Measurements from ENCODE around the gene CCDC9B.

The CCDC9B gene

DNA sequence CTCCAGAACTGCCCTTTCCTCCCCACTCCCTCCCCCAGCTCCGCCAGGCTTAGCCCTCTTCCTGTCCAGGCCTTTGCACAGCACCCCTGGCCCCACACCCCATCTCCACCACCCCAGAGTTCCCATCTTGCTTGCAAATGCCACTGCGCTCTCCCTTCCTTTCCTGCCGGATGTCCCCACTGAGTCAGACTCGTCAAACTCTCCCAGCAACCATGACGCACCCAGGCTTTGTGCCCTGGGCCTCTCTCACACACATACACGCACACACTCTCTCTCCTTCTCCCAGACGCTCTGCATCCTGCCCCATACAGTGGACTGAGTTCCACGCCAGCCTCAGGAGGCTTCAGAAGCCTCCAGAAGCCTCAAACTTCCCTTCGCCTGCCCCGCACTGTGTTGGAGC is 2.8 kb upstream of the CCDC9B start:
- no peak overlapping the region; the same call in 1 of the 2 replicates for H3K27ac ChIP-seq
- no peak for TF ChIP-seq ZFX (IDR thresholded peaks at IDR 0.05; ENCODE audit: borderline replicate concordance)
- TF ChIP-seq, protein P1, sequence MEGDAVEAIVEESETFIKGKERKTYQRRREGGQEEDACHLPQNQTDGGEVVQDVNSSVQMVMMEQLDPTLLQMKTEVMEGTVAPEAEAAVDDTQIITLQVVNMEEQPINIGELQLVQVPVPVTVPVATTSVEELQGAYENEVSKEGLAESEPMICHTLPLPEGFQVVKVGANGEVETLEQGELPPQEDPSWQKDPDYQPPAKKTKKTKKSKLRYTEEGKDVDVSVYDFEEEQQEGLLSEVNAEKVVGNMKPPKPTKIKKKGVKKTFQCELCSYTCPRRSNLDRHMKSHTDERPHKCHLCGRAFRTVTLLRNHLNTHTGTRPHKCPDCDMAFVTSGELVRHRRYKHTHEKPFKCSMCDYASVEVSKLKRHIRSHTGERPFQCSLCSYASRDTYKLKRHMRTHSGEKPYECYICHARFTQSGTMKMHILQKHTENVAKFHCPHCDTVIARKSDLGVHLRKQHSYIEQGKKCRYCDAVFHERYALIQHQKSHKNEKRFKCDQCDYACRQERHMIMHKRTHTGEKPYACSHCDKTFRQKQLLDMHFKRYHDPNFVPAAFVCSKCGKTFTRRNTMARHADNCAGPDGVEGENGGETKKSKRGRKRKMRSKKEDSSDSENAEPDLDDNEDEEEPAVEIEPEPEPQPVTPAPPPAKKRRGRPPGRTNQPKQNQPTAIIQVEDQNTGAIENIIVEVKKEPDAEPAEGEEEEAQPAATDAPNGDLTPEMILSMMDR (IDR thresholded peaks at IDR 0.05) = no peak

DNA sequence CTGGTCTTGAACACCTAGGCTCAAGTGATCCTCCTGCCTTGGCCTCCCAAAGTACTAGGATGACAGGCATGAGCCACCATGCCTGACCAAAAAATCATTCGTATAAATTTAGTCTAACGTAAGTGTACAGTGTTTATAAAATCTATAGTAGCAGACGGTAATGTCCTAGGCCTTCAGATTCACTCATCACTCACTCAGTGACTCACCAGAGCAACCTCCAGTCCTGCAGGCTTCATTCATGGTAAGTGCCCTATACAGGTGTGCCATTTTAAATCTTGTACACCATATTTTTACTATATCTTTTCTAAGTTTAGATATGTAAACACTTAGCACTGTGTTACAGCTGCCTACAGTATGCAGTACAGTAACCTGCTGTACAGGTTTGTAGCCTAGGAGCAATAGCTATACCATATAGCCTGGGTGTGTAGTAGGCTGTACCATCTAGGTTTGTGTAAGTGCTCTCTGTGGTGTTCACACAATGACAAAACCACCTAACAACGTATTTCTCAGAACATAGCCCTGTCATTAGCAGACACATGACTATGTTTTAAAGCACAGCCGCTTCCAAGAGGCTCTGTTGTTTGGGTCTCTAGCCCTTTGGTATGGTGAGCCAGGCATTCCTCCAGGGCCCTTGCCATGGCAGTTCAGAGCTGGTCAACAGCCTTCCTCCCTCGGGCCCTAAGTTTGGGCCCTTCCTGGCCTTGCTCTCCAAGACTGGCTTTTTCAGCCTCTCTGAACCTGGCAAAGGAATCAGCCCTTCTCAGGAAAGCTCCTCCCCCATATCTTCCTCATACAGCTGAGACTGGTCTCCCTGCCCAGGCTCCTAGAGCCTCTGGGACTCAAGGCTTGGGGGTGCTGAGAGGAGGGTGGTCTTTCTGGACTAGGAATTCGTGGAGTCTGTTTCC is 1.9 kb upstream of the CCDC9B start:
- no peak for TF ChIP-seq ZFX (IDR thresholded peaks at IDR 0.05; ENCODE audit: borderline replicate concordance)
- TF ChIP-seq, protein P1 (IDR thresholded peaks at IDR 0.05) = no peak
- H3K27ac ChIP-seq = peak overlapping the region; percentile 49

DNA sequence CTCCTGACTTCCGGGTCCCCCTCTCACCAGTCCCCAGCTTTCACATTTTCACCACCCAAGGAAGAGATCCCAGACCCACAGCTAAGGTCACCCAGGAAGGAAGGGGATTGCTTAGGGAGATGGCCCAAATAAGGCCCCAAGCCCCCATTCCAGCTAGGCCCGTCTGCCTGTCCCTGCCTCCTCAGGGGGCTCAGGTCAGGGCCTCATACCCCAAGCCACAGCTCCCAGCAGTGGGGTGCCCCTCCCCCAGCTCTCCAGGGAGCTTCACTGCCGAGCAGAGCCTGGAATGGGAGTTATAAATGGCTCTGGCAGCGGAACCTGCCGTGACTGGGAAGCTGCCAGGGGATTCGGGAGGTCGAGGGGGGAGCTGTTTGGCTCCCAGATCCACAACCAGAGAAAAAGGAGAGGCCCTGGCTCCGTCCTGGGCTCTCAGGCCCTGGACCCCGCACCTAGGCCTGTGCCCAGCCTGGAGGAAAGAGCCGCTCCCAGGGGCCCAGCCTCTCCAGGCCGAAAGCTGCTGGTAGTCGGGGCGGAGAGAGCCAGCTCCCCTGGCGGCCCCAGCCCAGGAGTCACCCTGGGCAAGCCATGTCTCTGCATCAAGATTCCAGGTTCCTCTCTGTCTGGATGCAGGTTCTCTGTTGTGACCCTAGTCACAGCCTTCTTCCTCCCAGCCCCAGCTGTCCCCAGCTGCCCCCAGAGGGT is 550 bp downstream of the CCDC9B start:
- TF ChIP-seq, protein P1 (IDR thresholded peaks at IDR 0.05) = no peak
- no peak for TF ChIP-seq ZFX (IDR thresholded peaks at IDR 0.05; ENCODE audit: borderline replicate concordance)
- peak overlapping the region; percentile 31; the same call in 1 of the 2 replicates for H3K27ac ChIP-seq

DNA sequence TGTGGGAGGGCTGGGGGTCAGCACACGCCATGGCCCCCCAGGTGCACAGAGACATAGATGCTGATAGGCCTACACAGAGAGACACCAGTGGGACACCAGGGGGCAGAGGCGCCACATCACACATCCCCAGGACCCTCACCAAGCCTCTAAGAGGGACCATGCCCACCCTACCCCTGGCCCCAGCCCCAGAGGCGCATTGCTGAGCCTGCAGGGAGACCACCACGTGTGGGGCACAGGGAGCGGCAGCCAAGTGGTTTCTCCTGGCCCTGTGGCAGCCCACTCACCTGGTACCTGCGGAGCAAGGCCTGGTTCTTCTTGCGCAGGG is 1.2 kb downstream of the CCDC9B start:
- TF ChIP-seq ZFX (IDR thresholded peaks at IDR 0.05; ENCODE audit: borderline replicate concordance) = no peak
- TF ChIP-seq, protein P1 (IDR thresholded peaks at IDR 0.05) = peak; percentile 23; the same call in 1 of the 2 replicates
- no peak overlapping the region for H3K27ac ChIP-seq

GRCh38 chr15:40338921-40339620 is 1.7 kb downstream of the CCDC9B start:
- H3K27ac ChIP-seq = no peak overlapping the region
- TF ChIP-seq, protein P1 (IDR thresholded peaks at IDR 0.05) = no peak
- TF ChIP-seq ZFX (IDR thresholded peaks at IDR 0.05; ENCODE audit: borderline replicate concordance) = no peak

DNA sequence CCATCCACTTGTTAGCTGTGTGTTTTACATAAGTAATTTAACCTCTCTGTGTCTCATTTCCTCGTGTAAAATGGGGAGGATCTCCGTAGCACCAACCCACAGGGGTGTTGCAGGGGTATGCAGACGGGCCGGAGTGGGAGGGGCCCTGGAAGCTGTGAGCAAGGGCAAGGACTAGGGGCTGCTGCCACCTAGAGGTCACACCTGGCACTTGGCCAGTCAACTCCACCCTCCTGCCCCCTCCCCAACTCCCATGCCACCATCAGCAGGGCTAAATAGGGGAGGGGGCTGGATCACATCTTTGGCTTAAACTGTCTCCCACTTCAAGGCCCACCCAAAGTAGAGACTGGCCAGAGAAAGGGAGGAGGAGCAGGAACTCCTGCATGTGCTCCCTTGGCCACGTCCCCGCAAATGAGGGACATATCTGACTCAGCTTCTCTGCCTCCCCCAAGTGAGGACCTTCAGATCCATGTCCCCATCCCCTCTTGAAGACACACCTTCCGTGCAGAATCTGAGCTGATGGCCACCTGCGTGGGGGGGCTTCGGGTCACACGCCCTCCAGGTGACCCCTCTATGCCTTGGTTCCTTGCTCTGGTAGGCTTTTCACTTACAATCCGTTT is 2.6 kb downstream of the CCDC9B start:
- TF ChIP-seq ZFX (IDR thresholded peaks at IDR 0.05; ENCODE audit: borderline replicate concordance) = no peak
- TF ChIP-seq, protein P1 (IDR thresholded peaks at IDR 0.05) = peak; percentile 84
- no peak overlapping the region for H3K27ac ChIP-seq

Data from 22Rv1 (cell line).